ENCODE measurements around the gene PLEKHG4. TPM values are rescaled to one million over a fixed set of nuclear protein-coding genes. Genes with fewer than 3 reads are reported as not detected.

PLEKHG4 gene
- total and polyA plus RNA-seq, 9 of the 15 experiments (the other 6 are each of a cell fraction or from before 2014, with no cell fraction given): 3.7 to 36.8 (median 17.9) TPM

DNA sequence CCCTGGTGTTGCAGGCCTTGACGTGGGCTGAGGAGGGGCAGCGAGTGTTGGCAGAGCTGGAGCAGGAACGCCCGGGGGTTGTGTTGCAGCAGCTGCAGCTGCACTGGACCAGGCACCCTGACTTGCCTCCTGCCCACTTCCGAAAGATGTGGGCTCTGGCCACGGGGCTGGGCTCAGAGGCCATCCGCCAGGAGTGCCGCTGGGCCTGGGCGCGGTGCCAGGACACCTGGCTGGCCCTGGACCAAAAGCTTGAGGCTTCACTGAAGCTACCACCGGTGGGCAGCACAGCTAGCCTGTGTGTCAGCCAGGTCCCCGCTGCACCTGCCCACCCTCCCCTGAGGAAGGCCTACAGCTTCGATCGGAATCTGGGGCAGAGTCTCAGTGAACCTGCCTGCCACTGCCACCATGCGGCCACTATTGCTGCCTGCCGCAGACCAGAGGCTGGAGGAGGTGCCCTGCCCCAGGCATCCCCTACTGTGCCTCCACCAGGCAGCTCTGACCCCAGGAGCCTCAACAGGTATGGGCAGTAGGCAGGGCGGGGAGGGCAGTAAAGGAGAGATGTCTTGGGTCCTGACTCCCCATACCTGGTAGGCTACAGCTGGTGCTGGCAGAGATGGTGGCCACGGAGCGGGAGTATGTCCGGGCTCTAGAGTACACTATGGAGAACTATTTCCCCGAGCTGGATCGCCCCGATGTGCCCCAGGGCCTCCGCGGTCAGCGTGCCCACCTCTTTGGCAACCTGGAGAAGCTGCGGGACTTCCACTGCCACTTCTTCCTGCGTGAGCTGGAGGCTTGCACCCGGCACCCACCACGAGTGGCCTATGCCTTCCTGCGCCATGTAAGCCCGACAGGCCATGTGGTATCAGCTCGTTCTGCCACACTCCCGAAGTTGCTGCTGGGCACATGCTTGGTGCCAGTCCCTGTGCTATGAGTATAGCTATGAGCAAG is 5.6 kb downstream of the PLEKHG4 start (continued):
- no peak for TF ChIP-seq THAP7 (CRISPR knock-in tag; IDR thresholded peaks at IDR 0.05)
- no peak for TF ChIP-seq ERF (CRISPR knock-in tag; IDR thresholded peaks at IDR 0.05)
- no peak for TF ChIP-seq ID3 (CRISPR knock-in tag; IDR thresholded peaks at IDR 0.05)
- TF ChIP-seq ID3 (tag; IDR thresholded peaks at IDR 0.05): no peak
- TF ChIP-seq PRPF4 (IDR thresholded peaks at IDR 0.05; ENCODE audit: insufficient read depth, low read depth, low read length, poor library complexity, severe bottlenecking): no peak
- no peak for TF ChIP-seq HCFC1 (IDR thresholded peaks at IDR 0.05; ENCODE audit: low read depth, low read length)
- 0 out of 2 replicates have a peak, but pooled peaks have one; percentile 37 for TF ChIP-seq POLR2G (IDR thresholded peaks at IDR 0.05; ENCODE audit: low read depth, low read length)
- no peak for TF ChIP-seq MEIS2 (IDR thresholded peaks at IDR 0.05; ENCODE audit: partially characterized antibody)
- no peak for TF ChIP-seq MAZ (CRISPR knock-in tag; conservative IDR thresholded peaks at IDR 0.05 in 1 of 2, IDR thresholded peaks at IDR 0.05 in 1 of 2)
- no peak for TF ChIP-seq FOXA1 (IDR thresholded peaks at IDR 0.05; ENCODE audit: borderline replicate concordance)
- no peak for TF ChIP-seq ELF1 (tag; IDR thresholded peaks at IDR 0.05)
- peak; percentile 70 for TF ChIP-seq NFIC (IDR thresholded peaks at IDR 0.05)
- TF ChIP-seq MCM3 (IDR thresholded peaks at IDR 0.05): no peak
- no peak for TF ChIP-seq ZNF146 (CRISPR knock-in tag; IDR thresholded peaks at IDR 0.05; ENCODE audit: unreplicated experiment)
- TF ChIP-seq, protein P1, sequence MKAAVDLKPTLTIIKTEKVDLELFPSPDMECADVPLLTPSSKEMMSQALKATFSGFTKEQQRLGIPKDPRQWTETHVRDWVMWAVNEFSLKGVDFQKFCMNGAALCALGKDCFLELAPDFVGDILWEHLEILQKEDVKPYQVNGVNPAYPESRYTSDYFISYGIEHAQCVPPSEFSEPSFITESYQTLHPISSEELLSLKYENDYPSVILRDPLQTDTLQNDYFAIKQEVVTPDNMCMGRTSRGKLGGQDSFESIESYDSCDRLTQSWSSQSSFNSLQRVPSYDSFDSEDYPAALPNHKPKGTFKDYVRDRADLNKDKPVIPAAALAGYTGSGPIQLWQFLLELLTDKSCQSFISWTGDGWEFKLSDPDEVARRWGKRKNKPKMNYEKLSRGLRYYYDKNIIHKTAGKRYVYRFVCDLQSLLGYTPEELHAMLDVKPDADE (conservative IDR thresholded peaks at IDR 0.05; ENCODE audit: control insufficient read depth, low read depth, low read length): no peak
- peak; percentile 68 for TF ChIP-seq ZBTB33 (CRISPR knock-in tag; IDR thresholded peaks at IDR 0.05)
- no peak for TF ChIP-seq ASH1L (IDR thresholded peaks at IDR 0.05; ENCODE audit: borderline replicate concordance, low read depth, partially characterized antibody)
- TF ChIP-seq, protein P2, sequence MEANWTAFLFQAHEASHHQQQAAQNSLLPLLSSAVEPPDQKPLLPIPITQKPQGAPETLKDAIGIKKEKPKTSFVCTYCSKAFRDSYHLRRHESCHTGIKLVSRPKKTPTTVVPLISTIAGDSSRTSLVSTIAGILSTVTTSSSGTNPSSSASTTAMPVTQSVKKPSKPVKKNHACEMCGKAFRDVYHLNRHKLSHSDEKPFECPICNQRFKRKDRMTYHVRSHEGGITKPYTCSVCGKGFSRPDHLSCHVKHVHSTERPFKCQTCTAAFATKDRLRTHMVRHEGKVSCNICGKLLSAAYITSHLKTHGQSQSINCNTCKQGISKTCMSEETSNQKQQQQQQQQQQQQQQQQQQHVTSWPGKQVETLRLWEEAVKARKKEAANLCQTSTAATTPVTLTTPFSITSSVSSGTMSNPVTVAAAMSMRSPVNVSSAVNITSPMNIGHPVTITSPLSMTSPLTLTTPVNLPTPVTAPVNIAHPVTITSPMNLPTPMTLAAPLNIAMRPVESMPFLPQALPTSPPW (CRISPR knock-in tag; IDR thresholded peaks at IDR 0.05): no peak
